Activated CD8-positive, alpha-beta T cell treated with anti-CD3 and anti-CD28 coated beads for 36 hours (primary cell): ENCODE measurements around the gene NKX2-8. TPM values are rescaled to one million over a fixed set of nuclear protein-coding genes. Genes with fewer than 3 reads are reported as not detected.
"Not testable (repeated sequence)": the region's sequence is repeated elsewhere in the genome, so short reads cannot be mapped to it uniquely, and the experiment has no call there.

Experiments
- ATAC-seq: fragments of 200-7000 bp; cut with Tn5 transposase; one replicate; pipeline ENCODE4 v1.10.0; 2021; ENCODE audit warnings: mild to moderate bottlenecking, moderate library complexity
- CTCF ChIA-PET: fragments of 350-600 bp; sonication (Branson Sonifier 250); formaldehyde crosslinking; loops from one replicate; lab custom pipeline; 2021; ENCODE audit warnings: antibody characterized with exemption; lab: Charles Lee
- POLR2A ChIA-PET: fragments of 350-600 bp; sonication (Branson Sonifier 250); formaldehyde crosslinking; loops from one replicate; lab custom pipeline; 2021; ENCODE audit warnings: antibody characterized with exemption; lab: Charles Lee
- DNase-seq: peaks from one replicate; pipeline ENCODE4 v3.0.0-alpha.2; 2020
- H3K27ac Mint-ChIP-seq: one replicate; pipeline ENCODE4 v1.8.0; 2021; ENCODE audit warnings: mild to moderate bottlenecking, mixed read lengths
- H3K27me3 Mint-ChIP-seq: one replicate; pipeline ENCODE4 v1.8.0; 2021; ENCODE audit warnings: mixed read lengths
- H3K36me3 Mint-ChIP-seq: one replicate; pipeline ENCODE4 v1.8.0; 2021; ENCODE audit warnings: low read depth, mixed read lengths
- H3K4me1 Mint-ChIP-seq: one replicate; pipeline ENCODE4 v1.8.0; 2021; ENCODE audit warnings: low read depth, mixed read lengths
- H3K4me3 Mint-ChIP-seq: one replicate; pipeline ENCODE4 v1.8.0; 2021; ENCODE audit warnings: mild to moderate bottlenecking, moderate library complexity, mixed read lengths
- H3K9me3 Mint-ChIP-seq: one replicate; pipeline ENCODE4 v1.8.0; 2021; ENCODE audit warnings: mixed read lengths
- CTCF ChIP-seq: fragments of 200-600 bp; IDR thresholded peaks from one replicate; pipeline ENCODE4 v1.8.0; 2022; ENCODE audit warnings: antibody characterized with exemption, mild to moderate bottlenecking
- intact Hi-C: fragments of 100-400 bp; cut with micrococcal nuclease; formaldehyde crosslinking; loops from one replicate; pipeline ENCODE4 v1.10.0; 2022
- total RNA-seq, 2 experiments: library from RNA; stranded (reverse); gene quantifications; one replicate each; pipeline ENCODE4 v1.2.3, GENCODE V29; 2021

NKX2-8 gene
- total RNA-seq, 2 experiments from 2014 or later = not detected

DNA sequence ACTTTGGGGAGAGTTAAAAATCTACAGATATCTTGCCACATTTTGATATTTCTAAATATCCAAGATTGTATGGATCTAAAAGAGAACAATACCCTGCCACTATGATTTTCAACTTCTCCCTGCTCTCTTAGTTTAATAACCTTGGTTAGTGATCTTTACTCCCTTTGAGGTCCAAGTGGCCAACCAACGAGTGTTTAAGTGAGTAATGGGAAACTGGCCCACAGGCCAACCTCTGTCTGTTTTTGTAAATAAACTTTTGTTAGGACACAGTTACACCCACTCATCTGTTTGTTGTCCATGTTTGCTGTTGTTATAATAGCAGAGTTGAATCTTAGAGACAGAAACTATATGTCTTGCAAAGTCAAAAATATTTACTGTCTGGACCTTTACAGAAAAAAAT lies 31.5 kb downstream of the NKX2-8 start:
- POLR2A ChIA-PET = no interaction called here
- DNase-seq (no peak), ATAC-seq (no peak)
- no peaks in the 10 kb centered on the region for H3K9me3 Mint-ChIP-seq
- no peaks in the 10 kb centered on the region for H3K4me1 Mint-ChIP-seq
- intact Hi-C loops = no loop called here
- TF ChIP-seq CTCF = no peak
- H3K36me3 Mint-ChIP-seq = no peaks in the 10 kb centered on the region
- CTCF ChIA-PET = interaction anchor here (1.0 kb wide), 1 partner anchor 54 kb away, joined by 3 read pairs; no protein-coding TSS in a partner anchor
- H3K4me3 Mint-ChIP-seq = no peak overlapping the region
- H3K27ac Mint-ChIP-seq = no peak overlapping the region
- H3K27me3 Mint-ChIP-seq = peaks cover 10% of the 10 kb centered on the region

DNA sequence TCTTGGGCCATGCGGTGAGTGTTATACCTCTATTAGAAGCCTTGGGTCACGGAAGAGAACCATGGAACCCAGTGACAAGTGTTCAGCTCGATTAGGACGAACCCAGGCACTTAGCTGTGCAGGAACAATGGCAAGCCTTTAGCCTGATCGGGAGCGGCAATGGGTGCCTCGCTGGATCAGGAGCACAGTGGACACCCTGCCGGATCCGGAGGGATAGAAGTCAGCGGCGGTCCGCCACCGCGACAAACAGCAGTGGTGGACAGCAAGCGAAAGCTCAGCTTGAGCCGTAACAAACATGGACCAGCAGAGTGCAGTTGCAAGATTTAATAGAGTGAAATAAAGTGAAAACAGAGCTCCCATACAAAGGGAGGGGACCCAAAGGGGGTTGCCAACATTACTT lies 38.1 kb downstream of the NKX2-8 start:
- intact Hi-C loops, H3K27ac Mint-ChIP-seq, ATAC-seq, H3K36me3 Mint-ChIP-seq, POLR2A ChIA-PET, H3K4me1 Mint-ChIP-seq, DNase-seq, H3K4me3 Mint-ChIP-seq, H3K27me3 Mint-ChIP-seq, H3K9me3 Mint-ChIP-seq: not testable (repeated sequence)
- CTCF ChIA-PET = interaction anchor here (0.8 to 3.1 kb wide), 2 partner anchors 10 to 474 kb away, joined by 3 to 17 read pairs; no protein-coding TSS in a partner anchor

- ChIA-PET CTCF (interaction anchor here (0.8 to 1.5 kb wide), 5 partner anchors 12 to 29 kb away, joined by 3 to 7 read pairs (median 5); no protein-coding TSS in a partner anchor), POLR2A (no interaction called here)
- TF ChIP-seq CTCF = no peak
- DNase-seq (no peak), ATAC-seq (no peak)
- Mint-ChIP-seq H3K36me3 (no peaks in the 10 kb centered on the region), H3K9me3 (peaks cover 2% of the 10 kb centered on the region), H3K4me3 (no peak overlapping the region), H3K27ac (no peak overlapping the region), H3K4me1 (no peaks in the 10 kb centered on the region), H3K27me3 (peaks cover 6% of the 10 kb centered on the region)
- intact Hi-C loops = no loop called here
Observed at GRCh38 chr14:36538051-36538450, 44.4 kb downstream of the NKX2-8 start.

Other genes starting within 250 kb of the NKX2-8 start
- under 1 TPM in 1 of 2 experiments, not detected in 1; 0.25 TPM for gene NKX2-1, start 62.4 kb downstream of the NKX2-8 start, total RNA-seq
- not detected for gene PAX9, start 79.2 kb upstream of the NKX2-8 start, total RNA-seq